Kidney glomerular epithelial cell (primary cell): ENCODE measurements around the gene TMEM220.
A peak's percentile ranks its signal among the peaks of the same experiment; 100 is the strongest.
"Not testable (repeated sequence)": the region's sequence is repeated elsewhere in the genome, so short reads cannot be mapped to it uniquely, and the experiment has no call there.

Experiments used
- DNase-seq: peaks from one replicate; lab custom pipeline; 2025; lab: John Stamatoyannopoulos, UW

Gene TMEM220

DNA sequence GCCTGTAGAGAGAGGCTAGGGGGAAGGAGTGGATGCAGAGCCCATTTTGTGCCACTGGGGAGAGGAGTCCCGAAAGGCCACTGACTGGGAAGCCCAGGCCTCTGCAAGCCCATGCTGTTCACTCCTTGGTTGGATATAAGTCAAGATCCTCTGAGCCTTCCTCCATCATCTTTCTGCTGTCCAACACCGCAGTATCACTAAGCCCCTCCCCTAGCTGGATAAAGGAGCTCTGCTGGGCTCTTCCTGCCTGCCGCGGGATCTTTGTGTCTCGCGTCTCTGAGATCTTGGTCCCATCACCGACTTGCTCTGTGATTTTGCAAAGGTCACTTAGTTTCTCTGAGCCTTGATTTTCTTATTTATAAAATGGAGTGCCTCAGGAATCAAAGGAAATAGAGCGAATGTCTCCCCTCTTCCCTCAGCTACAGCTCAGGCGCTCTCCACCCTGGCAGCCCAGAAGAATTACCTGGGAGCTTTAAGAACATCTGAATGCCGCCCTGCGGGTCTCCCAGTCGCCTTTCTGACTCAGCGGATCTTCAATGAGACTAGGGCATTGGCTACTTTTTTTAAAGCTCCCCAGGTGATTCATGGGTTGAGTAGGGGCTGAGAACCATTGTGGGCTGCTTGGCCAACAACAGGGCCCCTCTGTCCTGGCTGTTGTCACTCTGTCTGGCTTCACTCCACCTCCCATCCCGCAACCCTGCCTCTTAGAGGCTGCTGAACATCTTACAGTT, 25.2 kb upstream of the TMEM220 start:
- no peak for DNase-seq

DNA sequence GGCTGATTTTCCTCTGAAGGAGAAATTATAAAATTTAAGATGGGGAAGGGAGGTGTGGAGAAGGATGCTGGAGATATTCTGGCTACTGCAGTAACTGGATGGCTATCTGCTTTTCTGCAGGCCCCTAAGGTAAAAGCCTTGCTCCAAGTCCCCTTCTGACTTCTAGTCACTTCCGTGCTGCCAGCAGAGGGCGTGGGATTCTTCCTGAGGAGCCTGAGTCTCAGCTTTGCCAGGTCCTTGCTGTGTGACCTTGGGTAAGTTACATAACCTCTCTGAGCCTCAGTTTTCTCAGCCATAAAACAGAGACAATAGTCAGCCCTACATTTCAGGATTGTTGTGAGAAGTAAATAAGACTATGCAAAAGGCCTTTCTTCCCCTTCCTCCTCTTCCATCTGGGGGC, 24.3 kb upstream of the TMEM220 start:
- DNase-seq = no peak

DNA sequence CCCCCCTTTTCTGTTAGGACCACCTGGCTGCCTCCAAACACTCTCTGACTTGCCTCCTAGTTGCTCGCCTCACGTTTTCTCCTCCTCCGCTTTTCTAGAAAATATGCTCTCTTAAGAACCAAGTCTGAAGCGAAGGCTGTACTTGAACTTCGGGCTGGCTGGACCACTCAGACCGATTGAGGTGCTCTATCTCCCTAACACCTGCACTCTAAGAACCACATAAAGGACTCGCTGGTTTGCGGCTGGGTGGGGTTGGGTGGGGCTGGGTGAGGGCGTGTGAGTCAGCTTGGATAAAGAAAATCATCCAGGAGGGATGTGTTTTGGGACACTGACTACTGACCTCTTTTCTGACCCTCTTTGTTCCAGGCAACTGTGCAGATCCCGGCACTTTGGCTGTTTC, 22.9 kb upstream of the TMEM220 start:
- no peak for DNase-seq

DNA sequence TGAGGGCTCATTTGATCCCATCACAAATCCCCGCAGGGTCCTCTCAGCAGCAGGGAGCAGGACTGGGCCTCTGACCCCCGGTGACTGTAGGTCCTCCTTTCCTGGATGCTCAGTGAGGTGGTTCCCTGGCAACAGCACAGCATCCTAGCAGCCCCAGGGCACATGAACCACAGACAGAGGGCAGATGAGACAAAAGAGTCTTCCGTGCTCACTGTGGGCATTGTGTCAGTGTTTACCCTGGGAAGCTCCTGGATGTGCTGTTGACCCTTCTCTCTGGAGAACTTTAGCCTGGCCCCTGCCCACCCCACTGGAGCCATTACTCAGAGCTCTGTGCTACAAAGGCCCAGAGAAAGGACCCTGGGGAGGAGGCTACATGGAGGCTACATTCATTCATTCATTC, 21.7 kb upstream of the TMEM220 start:
- DNase-seq = no peak

DNA sequence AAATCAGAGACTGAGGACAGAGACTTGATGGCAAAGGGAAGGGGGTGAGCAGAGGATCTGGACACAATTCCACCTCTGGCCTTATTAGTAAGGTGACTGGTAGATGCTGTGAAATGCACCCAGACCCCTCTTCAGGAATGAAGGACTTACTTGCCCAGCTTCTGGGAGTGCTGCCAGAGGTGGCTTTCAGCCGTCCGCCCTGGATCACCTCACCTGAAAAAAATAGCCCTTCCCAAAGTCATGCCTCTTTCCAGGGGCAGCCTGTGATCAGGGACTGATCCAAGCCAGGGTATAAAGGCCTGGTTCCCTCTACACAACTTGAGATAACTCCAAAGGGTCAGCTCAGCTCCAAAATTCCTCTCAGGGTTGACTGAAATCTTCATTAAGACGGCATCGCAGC, 20.4 kb upstream of the TMEM220 start:
- no peak for DNase-seq

DNA sequence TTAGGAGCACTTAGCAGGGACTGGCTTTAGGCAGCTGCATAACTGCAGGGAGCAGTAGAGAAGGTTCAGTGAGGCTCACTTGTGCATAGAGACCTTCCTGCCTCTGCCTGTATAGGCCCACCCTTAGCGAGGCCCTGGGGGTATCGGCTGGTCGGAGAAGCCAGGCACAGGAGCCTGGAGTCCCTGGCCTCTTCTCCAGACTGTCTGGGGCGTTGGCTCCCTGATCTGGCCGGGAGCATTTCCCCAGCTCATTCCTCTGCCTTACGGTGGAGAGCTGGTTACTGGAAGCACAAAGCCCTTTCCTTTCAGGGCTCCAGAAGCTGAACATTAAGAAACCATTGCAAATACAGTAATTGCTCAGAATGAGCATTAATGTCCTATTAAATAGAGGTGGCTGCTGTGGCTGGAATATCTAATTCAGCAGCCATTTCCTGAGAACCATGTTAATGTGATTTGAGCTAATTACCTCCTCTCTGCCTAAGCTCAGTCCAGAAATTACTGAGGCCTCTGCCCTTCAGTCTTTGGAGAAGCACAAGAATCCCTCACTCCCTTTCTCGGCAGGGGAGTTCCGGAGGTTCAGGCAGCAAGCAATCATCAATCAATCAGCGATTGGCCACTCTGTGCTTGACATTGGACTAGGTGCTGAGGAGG, 18.8 kb upstream of the TMEM220 start:
- DNase-seq = no peak

DNA sequence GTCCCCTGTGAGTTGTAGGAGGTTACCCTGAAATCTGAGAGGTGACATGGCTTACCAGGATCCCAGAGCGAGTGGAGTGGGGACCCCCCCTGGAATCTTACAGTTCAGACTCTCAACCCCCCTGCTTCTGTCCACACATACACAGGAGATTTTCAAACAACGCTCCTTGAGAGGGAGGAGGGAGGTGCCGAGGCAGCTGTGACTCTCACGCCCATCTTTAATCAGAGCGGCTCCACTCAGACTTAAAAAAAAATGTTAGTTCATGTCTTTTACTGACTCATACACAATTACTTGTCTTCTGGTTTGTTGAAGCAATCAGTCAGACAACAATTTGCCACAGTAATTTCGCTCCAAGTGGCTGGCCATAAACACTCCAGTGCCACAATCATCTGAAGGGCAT, 15.4 kb upstream of the TMEM220 start:
- no peak for DNase-seq

DNA sequence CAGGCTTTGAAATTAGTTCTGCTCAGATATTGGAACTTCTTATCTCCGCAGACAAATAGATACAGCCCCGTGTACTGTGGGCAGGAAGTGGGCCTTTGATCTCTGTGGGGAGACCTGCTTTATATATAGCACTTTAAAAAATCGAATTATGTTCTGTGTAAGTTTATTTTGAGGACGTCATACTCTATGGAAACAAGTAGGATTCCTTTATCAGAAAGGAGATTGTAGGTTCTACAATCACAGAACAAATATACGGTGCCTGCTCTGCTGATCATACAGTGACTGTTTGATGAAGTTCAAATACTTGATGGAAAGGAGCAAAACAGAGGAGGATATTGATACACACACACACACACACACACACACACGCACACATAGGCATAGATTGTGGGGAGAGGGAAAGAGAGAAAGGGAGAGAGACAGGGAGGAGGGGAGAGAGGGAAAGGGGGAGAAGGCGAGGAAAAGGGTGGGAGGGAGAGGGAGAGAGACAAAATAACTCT, 14.7 kb upstream of the TMEM220 start:
- DNase-seq = no peak

DNA sequence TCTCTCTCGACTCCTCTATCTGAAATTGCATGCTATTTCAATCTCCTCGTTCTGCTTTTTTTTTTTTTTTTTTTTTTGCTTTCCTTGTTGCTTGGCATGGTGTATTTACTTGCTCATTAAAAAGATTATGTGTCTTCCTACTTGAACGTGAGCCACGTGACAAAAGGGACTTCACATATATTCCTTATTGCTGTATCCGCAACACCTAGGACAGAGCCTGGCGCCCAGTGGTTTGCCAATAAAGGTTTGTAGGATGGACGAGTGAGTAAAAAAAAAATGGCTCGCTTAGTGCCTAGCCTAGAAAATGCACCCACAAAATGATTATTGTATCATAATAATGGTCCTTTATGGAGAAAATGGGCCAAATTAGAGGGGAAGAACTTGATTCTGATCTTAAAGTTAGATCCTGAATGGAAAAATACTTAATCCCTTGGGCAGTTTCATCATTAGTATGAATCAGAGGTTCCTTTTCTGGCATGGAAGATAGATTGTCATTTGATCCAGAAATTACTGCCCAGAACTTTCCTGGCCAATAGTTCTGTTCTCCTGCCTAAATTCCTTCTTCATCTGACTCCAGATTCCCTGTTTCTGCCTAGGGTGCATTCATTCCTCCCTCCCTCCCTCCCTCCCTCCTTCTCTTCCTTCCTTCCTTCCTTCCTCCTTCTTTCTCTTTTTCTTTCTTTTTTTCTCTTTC, 13.6 kb upstream of the TMEM220 start:
- no peak for DNase-seq

DNA sequence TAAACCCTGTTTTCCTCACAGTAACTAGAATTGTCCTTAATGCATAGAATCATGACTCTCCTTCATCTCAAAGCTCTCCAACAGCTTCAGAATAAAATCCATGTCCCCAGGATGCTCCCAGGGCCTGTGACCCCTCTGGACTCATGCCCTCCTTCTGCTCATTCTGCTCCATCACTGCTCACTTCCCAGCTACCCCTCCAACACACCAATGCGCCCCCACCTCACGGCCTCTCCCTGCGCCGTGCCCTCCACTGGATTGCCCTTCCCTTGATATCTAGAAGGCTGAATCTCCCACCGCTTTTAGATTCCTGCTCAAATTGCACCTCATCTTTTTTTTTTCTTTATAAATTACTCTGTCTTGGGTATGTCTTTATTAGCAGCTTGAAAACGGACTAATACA, 12.6 kb upstream of the TMEM220 start:
- DNase-seq = no peak

DNA sequence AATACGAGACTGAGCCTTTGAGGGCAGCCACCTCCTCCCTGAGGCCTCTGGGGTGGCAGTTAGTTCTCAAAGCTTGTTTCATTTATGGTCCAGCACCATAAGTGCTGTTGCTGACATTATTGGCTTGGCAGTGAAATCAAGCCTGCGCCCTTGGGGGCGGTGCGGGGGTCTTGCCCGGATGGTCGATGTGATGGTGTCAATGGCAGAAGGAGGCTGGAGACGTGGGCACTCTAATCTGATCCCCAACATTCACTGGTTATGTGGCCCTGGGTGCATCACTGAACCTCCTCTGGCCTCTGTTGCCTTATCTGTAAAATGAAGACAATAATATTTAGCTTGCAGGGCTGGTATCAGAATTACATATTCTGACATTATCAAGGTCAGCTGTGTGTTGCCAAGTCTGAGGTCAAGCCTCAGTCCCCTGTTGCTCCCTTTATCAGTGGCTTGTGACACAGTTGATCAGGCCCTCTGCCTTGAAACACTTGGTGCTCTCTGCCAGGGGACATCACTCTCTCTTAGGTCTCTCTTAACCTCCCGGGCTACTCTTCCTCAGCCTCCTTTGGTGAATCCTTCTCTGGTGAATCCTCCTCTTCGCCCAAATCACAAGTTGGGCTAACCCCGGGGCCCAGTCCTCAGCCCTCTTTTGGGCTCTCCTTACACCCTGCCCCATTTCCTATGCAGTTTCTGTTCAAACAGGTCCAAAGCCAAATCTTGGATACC, 11.8 kb upstream of the TMEM220 start:
- DNase-seq = no peak

DNA sequence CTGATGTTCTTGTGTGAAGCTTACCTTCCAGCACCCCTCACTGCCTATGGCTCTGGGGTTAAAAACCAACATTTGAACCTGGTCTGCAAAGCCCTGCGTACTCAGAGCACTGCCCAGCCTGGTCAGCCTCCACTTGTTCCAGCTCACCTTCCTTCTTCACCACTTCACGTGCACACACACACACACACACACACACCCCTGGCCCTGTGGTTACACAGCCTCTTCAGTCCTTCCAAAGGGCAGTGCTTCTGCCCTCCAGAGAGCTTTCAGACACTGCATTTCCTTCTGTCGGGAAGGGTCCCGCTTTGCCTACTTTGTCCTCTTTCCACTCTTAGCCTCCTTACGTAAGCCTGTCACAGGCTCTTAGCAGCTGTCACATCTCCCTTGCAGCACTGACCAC, 9.6 kb upstream of the TMEM220 start:
- DNase-seq = no peak

DNA sequence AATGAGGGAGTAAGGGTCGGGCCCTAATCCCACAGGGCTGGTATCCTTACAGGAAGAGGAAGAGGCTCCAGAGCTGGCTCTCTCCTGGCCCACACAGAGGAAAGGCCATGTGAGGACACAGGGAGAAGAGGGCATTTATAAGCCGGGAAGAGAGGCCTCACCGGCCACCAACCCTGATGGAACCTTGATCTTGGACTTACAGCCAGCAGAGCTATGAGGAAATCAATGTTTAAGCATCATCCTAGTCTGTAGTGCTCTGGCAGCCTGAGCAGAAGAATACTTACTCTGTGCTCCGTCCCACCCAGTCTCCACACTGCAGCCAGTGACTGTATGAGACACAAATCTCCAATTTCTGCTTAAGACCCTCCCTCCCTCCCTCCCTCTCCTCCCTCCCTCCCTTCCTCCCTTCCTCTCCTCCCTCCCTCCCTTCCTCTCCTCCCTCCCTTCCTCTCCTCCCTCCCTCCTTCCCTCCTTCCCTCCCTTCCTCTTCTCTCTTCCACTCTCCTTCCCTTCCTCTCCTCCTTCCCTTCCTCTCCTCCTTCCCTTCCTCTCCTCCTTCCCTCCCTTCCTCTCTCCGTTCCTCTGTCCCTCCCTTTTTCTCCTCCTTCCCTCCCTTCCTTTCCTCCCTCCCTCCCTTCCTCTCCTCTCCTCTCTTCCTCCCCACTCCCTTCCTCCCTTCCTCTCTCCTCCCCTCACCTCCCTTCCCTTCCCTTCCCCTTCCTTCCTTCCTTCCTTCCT, 8.9 kb upstream of the TMEM220 start:
- DNase-seq = no peak

DNA sequence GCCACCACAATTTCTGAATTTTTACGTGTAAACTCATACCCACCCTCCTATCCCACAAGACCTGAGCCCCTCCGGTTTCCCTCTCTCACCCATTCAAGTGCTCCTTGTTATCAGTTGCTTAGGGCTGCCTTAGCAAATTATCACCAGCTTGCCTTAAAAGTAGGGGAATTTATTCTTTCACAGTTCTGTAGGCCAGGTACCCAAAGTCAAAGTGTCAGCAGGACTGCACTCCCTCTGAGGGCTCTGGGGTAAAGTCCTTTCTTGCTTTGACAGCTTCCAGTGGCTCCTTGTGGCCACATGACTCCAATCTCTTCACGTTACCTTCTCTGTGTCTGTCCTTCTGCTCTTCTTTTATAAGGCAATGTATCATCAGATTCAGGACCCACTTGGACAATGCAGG, 7.9 kb upstream of the TMEM220 start:
- DNase-seq = no peak

DNA sequence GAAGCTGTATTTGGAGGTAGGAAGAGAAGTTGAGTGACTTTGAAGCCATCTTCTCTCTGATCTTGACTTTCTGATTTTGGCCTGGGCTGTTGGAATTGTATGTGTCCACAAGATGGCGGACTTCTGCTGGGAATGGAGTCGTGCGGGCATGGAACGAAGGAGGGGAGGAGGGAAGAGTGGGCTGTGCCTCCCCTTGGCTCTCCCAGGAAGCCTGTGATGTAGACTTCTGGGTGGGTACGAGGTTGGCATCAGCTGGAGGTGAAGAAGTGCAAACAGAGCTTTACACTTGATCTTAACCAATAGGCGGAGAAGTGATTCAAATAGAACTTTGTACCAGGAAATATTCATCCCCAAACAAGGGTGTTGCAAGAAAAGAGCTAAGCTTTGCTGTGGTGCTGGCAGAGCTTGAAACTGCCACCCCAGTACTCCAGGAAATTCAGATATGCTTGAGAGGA, 7.4 kb upstream of the TMEM220 start:
- peak; percentile 32 for DNase-seq

DNA sequence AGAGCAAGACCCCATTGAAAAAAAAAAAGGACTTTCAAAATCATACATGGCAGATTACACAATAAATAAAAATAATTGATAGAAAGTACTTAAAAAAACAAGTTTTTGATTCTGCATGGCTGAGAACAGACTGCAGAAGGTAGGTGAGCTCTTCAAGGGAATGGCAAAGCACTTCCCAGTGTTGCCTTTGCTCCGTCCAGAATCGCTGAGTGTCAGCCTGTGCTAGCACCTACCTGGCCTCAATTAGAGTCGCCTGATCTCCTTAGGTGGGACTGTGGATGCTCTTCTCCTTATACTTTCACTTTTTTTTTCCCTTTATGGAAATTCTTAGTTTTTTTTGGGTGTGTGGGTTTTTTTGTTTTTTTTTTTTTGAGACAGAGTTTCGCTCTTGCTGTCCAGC, 6.0 kb upstream of the TMEM220 start:
- DNase-seq = no peak

DNA sequence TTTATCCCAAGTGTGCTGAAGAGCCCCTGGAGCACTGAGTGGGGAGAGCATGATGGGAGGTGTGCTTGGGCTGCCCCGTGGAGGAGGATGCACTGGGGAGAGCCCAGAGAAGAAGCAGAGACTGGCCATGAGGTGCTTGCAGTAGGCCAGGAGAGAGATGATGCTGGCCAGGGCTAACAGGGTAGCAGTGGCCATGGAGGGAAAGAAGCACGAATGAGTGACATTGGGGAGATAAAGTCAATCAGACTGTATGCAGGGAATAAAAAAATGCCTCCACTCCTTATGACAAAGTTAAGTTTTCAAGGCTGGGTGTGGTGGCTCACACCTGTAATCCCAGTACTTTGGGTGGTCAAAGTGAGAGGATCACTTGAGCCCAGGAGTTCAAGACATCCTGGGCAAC, 5.4 kb upstream of the TMEM220 start:
- DNase-seq = no peak

DNA sequence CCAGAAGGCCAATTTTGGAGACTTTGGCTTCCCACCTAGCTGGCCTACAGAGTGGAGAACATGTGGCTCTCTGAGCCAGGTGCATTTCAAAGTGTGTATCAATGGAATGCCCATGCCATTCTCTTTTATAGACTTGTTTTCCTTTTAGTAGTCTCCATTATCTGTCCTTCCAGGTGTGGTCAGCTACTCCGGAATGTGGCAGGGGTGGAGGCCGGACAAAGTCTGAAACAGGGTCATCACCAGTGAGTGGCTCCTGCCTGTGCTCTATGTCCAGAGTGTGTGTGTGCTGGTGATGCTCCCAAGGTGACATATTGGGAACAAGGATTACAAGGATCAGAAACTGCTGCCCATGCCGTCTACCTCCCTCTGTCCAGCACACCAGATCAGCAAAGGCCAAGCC, 3.8 kb upstream of the TMEM220 start:
- DNase-seq = no peak

DNA sequence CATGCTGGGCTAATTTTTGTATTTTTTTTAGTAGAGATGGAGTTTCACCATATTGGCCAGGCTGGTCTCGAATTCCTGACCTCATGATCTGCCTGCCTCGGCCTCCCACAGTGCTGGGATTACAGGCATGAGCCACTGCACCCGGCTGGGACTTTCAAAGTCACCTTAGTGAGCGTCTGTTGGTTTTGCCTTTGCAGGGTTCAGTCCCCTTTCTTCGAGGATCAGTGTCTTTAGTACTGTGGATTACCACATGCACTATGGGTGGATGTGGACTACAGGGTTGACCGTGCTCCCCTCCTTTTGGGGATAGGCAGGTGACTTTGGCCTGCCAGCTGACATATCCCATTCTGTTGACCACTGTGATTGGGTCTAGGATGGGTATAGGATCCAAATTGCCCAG, 2.3 kb upstream of the TMEM220 start:
- not testable (repeated sequence) for DNase-seq

DNA sequence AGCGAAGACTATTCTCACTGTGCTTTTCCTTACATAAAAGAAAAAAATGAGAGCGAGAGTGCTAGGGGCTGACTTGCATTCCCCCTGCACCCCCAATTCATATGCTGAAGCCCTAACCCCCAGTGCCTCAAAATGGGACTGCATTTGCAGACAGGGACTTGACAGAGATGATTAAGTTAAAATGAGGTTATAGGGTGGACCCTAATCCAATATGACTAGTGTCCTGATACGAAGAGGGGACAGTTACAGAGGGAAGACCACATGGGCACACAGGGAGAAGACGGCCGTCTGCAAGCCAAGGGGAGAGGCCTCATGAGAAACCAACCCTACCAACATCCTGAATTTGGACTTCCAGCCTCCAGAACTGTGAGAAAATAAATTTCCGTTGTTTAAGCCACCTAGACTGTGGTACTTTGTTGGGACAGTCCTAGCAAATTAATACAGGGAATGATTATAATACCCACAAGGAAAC, 1.6 kb upstream of the TMEM220 start:
- DNase-seq = no peak

DNA sequence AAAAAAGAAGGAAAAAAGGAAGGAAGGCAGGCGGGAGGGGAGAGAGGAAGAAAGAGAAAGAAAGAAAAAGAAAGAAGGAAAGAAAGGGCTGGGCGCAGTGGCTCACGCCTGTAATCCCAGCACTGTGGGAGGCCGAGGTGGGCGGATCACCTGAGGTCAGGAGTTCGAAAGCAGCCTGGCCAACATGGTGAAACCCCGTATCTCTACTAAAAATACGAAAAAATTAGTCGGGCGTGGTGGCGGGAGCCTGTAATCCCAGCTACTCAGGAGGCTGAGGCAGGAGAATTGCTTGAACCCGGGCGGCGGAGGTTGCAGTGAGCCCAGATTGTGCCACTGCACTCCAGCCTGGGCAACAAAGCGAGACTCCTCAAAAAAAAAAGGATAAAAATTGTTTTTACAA, 424 bp upstream of the TMEM220 start:
- DNase-seq = not testable (repeated sequence)
